GM23338 (cell line): Measurements from ENCODE around the gene ERBB4. TPM values are rescaled to one million over a fixed set of nuclear protein-coding genes. Genes with fewer than 3 reads are reported as not detected.

Experiments
- CREB1 ChIP-seq: fragments of 250-450 bp; sonication (Bioruptor Pico); IDR thresholded peaks from 2 replicates; pipeline ENCODE4 v1.5.0; 2020; ENCODE audit warnings: low read depth, mild to moderate bottlenecking, moderate library complexity
- CTCF ChIP-seq, 2 experiments: fragments of 200-600 bp in 1 of 2; sonication (generic) in 1 of 2; conservative IDR thresholded peaks; 2 replicates each; pipeline versions ENCODE4 v1.5.1 to v1.6.1; 2016 to 2017; ENCODE audit warnings: antibody characterized with exemption in 2 of 2, low read depth in 2 of 2, mild to moderate bottlenecking in 2 of 2, moderate library complexity in 1 of 2
- EZH2phosphoT487 ChIP-seq: fragments of 200-600 bp; sonication (generic); IDR thresholded peaks from one replicate; pipeline ENCODE4 v1.8.1; 2018; ENCODE audit warnings: antibody characterized with exemption; ENCODE audit not compliant: unreplicated experiment
- JUNB ChIP-seq: IDR thresholded peaks from one replicate; pipeline ENCODE4 v1.6.1; 2016; ENCODE audit warnings: antibody characterized with exemption; ENCODE audit not compliant: unreplicated experiment
- NANOG ChIP-seq: IDR thresholded peaks from 2 replicates; pipeline ENCODE4 v1.6.1; 2016; ENCODE audit warnings: antibody characterized with exemption, borderline replicate concordance
- POLR2AphosphoS5 ChIP-seq: IDR thresholded peaks from 2 replicates; pipeline ENCODE4 v1.6.1; 2016; ENCODE audit warnings: antibody characterized with exemption, low read depth
- STAT1 ChIP-seq: IDR thresholded peaks from one replicate; pipeline ENCODE4 v1.6.1; 2016; ENCODE audit warnings: antibody characterized with exemption; ENCODE audit not compliant: unreplicated experiment
- ZNF331 ChIP-seq: fragments of 250-450 bp; sonication (Bioruptor Pico); IDR thresholded peaks from 2 replicates; pipeline ENCODE4 v1.5.0; 2020; ENCODE audit warnings: low read depth, mild to moderate bottlenecking, moderate library complexity
- polyA plus RNA-seq: library from polyadenylated mRNA; unstranded; fragments of >200 nt; fragmentation: Nextera tagmentation; extraction: Ambion mirVana; gene quantifications from 2 replicates; pipeline ENCODE4 v1.2.1, GENCODE V29; 2016
- total RNA-seq: library from RNA; depleted of rRNA; stranded (reverse); fragments of >200 nt; shearing (Covaris generic); gene quantifications from 2 replicates; pipeline ENCODE4 v1.2.3, GENCODE V29; 2014
- TF ChIP-seq, protein P1 (sequence below): fragments of 250-450 bp; sonication (Bioruptor Pico); IDR thresholded peaks from 2 replicates; pipeline ENCODE4 v1.5.0; 2020; ENCODE audit warnings: mild to moderate bottlenecking, moderate library complexity
- TF ChIP-seq, protein P2 (sequence below): IDR thresholded peaks from 2 replicates; pipeline ENCODE4 v1.6.1; 2016; ENCODE audit warnings: antibody characterized with exemption

Gene ERBB4
- total and polyA plus RNA-seq, 2 experiments from 2014 or later = 0.73 to 1.1 TPM

DNA sequence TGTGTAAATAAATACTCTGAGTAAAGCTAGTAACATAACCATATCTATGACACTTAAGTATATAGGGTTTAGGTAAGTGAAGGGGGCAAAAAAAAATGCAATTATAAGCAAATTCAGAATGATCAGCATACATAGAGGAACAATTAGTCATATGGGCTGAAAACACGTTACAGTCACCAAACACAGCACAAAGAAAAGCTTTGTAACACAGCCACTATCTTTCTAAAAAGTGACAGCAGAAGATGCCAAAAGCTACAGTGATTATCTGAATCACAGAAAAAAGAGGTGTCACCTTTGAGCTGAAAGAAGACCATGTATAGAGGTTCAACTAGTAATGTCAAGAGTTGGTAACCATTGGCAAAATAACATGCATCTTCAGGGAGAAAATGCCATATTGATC is 115.5 kb downstream of the ERBB4 start (continued):
- TF ChIP-seq, protein P1, sequence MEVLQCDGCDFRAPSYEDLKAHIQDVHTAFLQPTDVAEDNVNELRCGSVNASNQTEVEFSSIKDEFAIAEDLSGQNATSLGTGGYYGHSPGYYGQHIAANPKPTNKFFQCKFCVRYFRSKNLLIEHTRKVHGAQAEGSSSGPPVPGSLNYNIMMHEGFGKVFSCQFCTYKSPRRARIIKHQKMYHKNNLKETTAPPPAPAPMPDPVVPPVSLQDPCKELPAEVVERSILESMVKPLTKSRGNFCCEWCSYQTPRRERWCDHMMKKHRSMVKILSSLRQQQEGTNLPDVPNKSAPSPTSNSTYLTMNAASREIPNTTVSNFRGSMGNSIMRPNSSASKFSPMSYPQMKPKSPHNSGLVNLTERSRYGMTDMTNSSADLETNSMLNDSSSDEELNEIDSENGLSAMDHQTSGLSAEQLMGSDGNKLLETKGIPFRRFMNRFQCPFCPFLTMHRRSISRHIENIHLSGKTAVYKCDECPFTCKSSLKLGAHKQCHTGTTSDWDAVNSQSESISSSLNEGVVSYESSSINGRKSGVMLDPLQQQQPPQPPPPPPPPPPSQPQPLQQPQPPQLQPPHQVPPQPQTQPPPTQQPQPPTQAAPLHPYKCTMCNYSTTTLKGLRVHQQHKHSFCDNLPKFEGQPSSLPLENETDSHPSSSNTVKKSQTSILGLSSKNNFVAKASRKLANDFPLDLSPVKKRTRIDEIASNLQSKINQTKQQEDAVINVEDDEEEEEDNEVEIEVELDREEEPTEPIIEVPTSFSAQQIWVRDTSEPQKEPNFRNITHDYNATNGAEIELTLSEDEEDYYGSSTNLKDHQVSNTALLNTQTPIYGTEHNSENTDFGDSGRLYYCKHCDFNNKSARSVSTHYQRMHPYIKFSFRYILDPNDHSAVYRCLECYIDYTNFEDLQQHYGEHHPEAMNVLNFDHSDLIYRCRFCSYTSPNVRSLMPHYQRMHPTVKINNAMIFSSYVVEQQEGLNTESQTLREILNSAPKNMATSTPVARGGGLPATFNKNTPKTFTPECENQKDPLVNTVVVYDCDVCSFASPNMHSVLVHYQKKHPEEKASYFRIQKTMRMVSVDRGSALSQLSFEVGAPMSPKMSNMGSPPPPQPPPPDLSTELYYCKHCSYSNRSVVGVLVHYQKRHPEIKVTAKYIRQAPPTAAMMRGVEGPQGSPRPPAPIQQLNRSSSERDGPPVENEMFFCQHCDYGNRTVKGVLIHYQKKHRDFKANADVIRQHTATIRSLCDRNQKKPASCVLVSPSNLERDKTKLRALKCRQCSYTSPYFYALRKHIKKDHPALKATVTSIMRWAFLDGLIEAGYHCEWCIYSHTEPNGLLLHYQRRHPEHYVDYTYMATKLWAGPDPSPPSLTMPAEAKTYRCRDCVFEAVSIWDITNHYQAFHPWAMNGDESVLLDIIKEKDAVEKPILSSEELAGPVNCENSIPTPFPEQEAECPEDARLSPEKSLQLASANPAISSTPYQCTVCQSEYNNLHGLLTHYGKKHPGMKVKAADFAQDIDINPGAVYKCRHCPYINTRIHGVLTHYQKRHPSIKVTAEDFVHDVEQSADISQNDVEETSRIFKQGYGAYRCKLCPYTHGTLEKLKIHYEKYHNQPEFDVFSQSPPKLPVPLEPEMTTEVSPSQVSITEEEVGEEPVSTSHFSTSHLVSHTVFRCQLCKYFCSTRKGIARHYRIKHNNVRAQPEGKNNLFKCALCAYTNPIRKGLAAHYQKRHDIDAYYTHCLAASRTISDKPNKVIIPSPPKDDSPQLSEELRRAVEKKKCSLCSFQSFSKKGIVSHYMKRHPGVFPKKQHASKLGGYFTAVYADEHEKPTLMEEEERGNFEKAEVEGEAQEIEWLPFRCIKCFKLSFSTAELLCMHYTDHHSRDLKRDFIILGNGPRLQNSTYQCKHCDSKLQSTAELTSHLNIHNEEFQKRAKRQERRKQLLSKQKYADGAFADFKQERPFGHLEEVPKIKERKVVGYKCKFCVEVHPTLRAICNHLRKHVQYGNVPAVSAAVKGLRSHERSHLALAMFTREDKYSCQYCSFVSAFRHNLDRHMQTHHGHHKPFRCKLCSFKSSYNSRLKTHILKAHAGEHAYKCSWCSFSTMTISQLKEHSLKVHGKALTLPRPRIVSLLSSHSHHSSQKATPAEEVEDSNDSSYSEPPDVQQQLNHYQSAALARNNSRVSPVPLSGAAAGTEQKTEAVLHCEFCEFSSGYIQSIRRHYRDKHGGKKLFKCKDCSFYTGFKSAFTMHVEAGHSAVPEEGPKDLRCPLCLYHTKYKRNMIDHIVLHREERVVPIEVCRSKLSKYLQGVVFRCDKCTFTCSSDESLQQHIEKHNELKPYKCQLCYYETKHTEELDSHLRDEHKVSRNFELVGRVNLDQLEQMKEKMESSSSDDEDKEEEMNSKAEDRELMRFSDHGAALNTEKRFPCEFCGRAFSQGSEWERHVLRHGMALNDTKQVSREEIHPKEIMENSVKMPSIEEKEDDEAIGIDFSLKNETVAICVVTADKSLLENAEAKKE = no peak
- no peak for TF ChIP-seq EZH2phosphoT487
- TF ChIP-seq ZNF331 (CRISPR knock-in tag) = no peak
- TF ChIP-seq, protein P2, sequence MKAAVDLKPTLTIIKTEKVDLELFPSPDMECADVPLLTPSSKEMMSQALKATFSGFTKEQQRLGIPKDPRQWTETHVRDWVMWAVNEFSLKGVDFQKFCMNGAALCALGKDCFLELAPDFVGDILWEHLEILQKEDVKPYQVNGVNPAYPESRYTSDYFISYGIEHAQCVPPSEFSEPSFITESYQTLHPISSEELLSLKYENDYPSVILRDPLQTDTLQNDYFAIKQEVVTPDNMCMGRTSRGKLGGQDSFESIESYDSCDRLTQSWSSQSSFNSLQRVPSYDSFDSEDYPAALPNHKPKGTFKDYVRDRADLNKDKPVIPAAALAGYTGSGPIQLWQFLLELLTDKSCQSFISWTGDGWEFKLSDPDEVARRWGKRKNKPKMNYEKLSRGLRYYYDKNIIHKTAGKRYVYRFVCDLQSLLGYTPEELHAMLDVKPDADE = no peak
- TF ChIP-seq JUNB = no peak
- no peak for TF ChIP-seq POLR2AphosphoS5
- no peak for TF ChIP-seq NANOG
- TF ChIP-seq CTCF (conservative IDR thresholded peaks at IDR 0.05; ENCODE audit: low read depth in 2 of 2) = no peak
- TF ChIP-seq STAT1 = no peak
- no peak for TF ChIP-seq CREB1 (CRISPR knock-in tag)
